Activated T-helper 1 cell treated with anti-CD3 and anti-CD28 coated beads, Interleukin-12 subunit alpha, Interleukin-12 subunit beta, Interleukin-2, Interleukin-4 antibody, amounts not matched to agents 30 ng/mL and 10 ng/mL and 1 ng/mL, durations not matched to agents 14 hours and 24 hours and 36 hours (primary cell): ENCODE results near the gene DNAJC8. TPM values are rescaled to one million over a fixed set of nuclear protein-coding genes. Genes with fewer than 3 reads are reported as not detected.

Source experiments
- DNase-seq: peaks from one replicate; pipeline ENCODE4 v3.0.0; 2021; ENCODE audit warnings: low spot score
- H3K27ac Mint-ChIP-seq: one replicate; pipeline ENCODE4 v1.8.0; 2021; ENCODE audit warnings: mild to moderate bottlenecking, mixed read lengths
- H3K27me3 Mint-ChIP-seq: one replicate; pipeline ENCODE4 v1.8.0; 2022; ENCODE audit warnings: mild to moderate bottlenecking, moderate library complexity, mixed read lengths; ENCODE audit not compliant: insufficient read depth
- H3K36me3 Mint-ChIP-seq: one replicate; pipeline ENCODE4 v1.8.0; 2021; ENCODE audit warnings: low read depth, mixed read lengths
- H3K4me1 Mint-ChIP-seq: one replicate; pipeline ENCODE4 v1.8.0; 2021; ENCODE audit warnings: low read depth, mixed read lengths
- H3K4me3 Mint-ChIP-seq: one replicate; pipeline ENCODE4 v1.8.0; 2021; ENCODE audit warnings: mild to moderate bottlenecking, moderate library complexity, mixed read lengths
- H3K9me3 Mint-ChIP-seq: one replicate; pipeline ENCODE4 v1.8.0; 2021; ENCODE audit warnings: mixed read lengths
- intact Hi-C: fragments of 100-400 bp; cut with micrococcal nuclease; formaldehyde crosslinking; loops from one replicate; pipeline ENCODE4 v1.15.1; 2024
- total RNA-seq: library from RNA; stranded (reverse); gene quantifications from 2 replicates; pipeline ENCODE4 v1.2.3, GENCODE V29; 2022

Gene DNAJC8
- total RNA-seq, 1 donor from 2014 or later = 97.1 TPM

DNA sequence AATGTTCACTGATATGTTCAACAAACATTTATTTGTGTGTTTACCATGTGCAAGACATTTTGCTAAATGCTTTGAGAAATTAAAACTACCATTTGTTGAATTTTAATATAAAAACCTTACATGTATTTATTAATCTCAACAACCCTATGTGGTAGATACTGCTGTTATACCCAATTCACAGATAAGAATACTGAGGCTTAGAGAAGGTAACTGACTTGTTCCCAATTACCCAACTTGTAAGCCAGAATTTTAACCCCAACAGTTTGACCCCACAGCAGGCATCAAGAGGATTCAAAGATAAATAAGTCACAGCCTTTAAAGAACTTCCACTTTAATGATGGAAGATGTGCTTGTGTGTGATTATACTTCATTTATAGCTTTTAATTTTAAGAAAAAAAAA, 3.7 kb downstream of the DNAJC8 start:
- Mint-ChIP-seq H3K9me3 (no peaks in the 10 kb centered on the region), H3K27me3 (no peaks in the 10 kb centered on the region), H3K36me3 (peaks cover 35% of the 10 kb centered on the region), H3K4me1 (peaks cover 22% of the 10 kb centered on the region), H3K27ac (no peak overlapping the region), H3K4me3 (no peak overlapping the region)
- intact Hi-C loops = no loop called here
- no peak for DNase-seq

DNA sequence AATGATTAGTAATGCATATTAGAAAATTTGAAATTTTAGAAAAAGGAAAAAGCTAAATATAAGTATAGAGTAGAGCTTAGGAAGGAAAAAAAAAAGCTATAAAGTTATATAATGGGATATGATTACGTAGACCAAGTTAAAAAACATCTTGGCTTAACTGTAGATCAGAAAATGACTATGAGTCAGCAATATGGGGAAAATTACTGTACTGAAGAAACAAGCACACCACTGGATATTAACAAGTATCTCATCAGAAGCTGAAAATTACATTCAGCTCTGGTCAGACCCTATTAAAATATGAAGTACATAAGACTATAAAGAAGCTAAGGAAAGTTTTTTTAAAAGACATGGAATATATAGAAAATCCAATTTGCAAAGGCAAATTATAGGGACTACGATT, 19.5 kb downstream of the DNAJC8 start:
- intact Hi-C loops = no loop called here
- H3K9me3 Mint-ChIP-seq = no peaks in the 10 kb centered on the region
- no peak overlapping the region for H3K4me3 Mint-ChIP-seq
- no peak for DNase-seq
- H3K27me3 Mint-ChIP-seq = no peaks in the 10 kb centered on the region
- no peak overlapping the region for H3K27ac Mint-ChIP-seq
- peaks cover 13% of the 10 kb centered on the region for H3K36me3 Mint-ChIP-seq
- H3K4me1 Mint-ChIP-seq = peaks cover 11% of the 10 kb centered on the region

DNA sequence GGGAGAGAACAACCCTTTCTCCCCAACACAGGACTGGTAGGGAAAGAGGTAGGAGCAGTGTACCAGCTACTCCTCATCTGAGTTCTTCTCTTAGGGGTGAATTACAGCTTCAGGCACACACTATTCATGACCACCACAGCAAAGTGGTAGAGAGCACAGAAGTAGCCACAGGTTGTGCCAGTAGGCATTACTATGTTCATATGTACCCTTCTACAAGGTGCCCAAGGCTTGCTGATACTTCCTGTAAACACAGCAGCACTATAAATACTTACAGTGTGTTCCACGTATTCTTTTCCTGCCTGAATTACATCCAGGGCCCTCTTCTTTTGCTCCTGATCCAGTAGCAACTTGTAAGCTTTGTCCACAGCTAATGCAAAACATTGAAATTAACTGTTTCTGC, 23.1 kb downstream of the DNAJC8 start:
- Mint-ChIP-seq H3K27ac (no peak overlapping the region), H3K27me3 (no peaks in the 10 kb centered on the region), H3K4me1 (peaks cover 19% of the 10 kb centered on the region), H3K36me3 (peaks cover 22% of the 10 kb centered on the region), H3K4me3 (no peak overlapping the region), H3K9me3 (no peaks in the 10 kb centered on the region)
- intact Hi-C loops = loop anchor here (1.0 to 5.0 kb wide), 4 partner anchors 118 to 351 kb away; no protein-coding TSS in a partner anchor
- no peak for DNase-seq

GRCh38 chr1:28208818-28209441, 23.9 kb downstream of the DNAJC8 start:
- H3K9me3 Mint-ChIP-seq = no peaks in the 10 kb centered on the region
- no peaks in the 10 kb centered on the region for H3K27me3 Mint-ChIP-seq
- H3K27ac Mint-ChIP-seq = no peak overlapping the region
- peak; percentile 49 for DNase-seq
- intact Hi-C loops = loop anchor here (1.0 to 5.0 kb wide), 4 partner anchors 118 to 350 kb away; no protein-coding TSS in a partner anchor
- H3K4me3 Mint-ChIP-seq = no peak overlapping the region
- H3K4me1 Mint-ChIP-seq = peaks cover 19% of the 10 kb centered on the region
- peaks cover 29% of the 10 kb centered on the region for H3K36me3 Mint-ChIP-seq

DNA sequence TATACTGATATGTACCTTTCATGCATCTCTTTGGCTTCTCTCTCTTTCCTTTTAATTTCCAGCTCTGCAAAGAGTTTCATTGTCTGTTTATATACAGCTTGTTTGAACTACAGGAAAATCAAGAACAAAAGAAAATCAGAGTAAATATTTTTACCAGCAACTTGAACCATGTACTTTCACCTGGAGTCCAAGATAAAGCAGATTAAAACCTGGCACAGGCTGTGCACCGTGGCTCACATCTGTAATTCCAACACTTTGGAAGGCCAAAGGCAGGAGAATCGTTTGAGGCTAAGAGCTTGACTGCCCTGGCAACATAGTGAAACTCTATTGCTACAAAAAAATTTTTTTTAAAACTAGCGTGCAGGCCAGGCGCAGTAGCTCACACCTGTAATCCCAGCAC, 27.6 kb downstream of the DNAJC8 start:
- H3K4me1 Mint-ChIP-seq = peaks cover 37% of the 10 kb centered on the region
- no peak for DNase-seq
- peaks cover 47% of the 10 kb centered on the region for H3K36me3 Mint-ChIP-seq
- no peak overlapping the region for H3K27ac Mint-ChIP-seq
- no peaks in the 10 kb centered on the region for H3K9me3 Mint-ChIP-seq
- no peak overlapping the region for H3K4me3 Mint-ChIP-seq
- H3K27me3 Mint-ChIP-seq = no peaks in the 10 kb centered on the region
- intact Hi-C loops = loop anchor here (5.0 kb wide), 2 partner anchors 213 to 263 kb away; no protein-coding TSS in a partner anchor

- H3K9me3 Mint-ChIP-seq = peaks cover 4% of the 10 kb centered on the region
- H3K4me3 Mint-ChIP-seq = peak overlapping the region; percentile 56
- no peak for DNase-seq
- H3K36me3 Mint-ChIP-seq = peaks cover 64% of the 10 kb centered on the region
- H3K27ac Mint-ChIP-seq = peak overlapping the region; percentile 88
- intact Hi-C loops = loop anchor here (1.0 to 2.0 kb wide), 5 partner anchors 36 to 310 kb away; partner anchors contain the start of genes ATP5IF1 and EYA3
- H3K27me3 Mint-ChIP-seq = no peaks in the 10 kb centered on the region
- H3K4me1 Mint-ChIP-seq = peaks cover 53% of the 10 kb centered on the region
Observed at GRCh38 chr1:28200234-28200873, 32.5 kb downstream of the DNAJC8 start.

GRCh38 chr1:28199328-28200233, 33.2 kb downstream of the DNAJC8 start:
- peaks cover 59% of the 10 kb centered on the region for H3K36me3 Mint-ChIP-seq
- DNase-seq = peak; percentile 79
- intact Hi-C loops = loop anchor here (1.0 to 2.0 kb wide), 8 partner anchors 30 to 309 kb away; partner anchors contain the start of genes ATP5IF1 and EYA3
- H3K27me3 Mint-ChIP-seq = no peaks in the 10 kb centered on the region
- peaks cover 53% of the 10 kb centered on the region for H3K4me1 Mint-ChIP-seq
- peak overlapping the region; percentile 93 for H3K27ac Mint-ChIP-seq
- H3K9me3 Mint-ChIP-seq = peaks cover 4% of the 10 kb centered on the region
- peak overlapping the region; percentile 78 for H3K4me3 Mint-ChIP-seq

GRCh38 chr1:28197682-28198415, 35.0 kb downstream of the DNAJC8 start:
- intact Hi-C loops = no loop called here
- peaks cover 50% of the 10 kb centered on the region for H3K36me3 Mint-ChIP-seq
- H3K4me3 Mint-ChIP-seq = peak overlapping the region; percentile 51
- no peak for DNase-seq
- H3K27me3 Mint-ChIP-seq = no peaks in the 10 kb centered on the region
- peaks cover 4% of the 10 kb centered on the region for H3K9me3 Mint-ChIP-seq
- peak overlapping the region; percentile 59 for H3K27ac Mint-ChIP-seq
- H3K4me1 Mint-ChIP-seq = peaks cover 47% of the 10 kb centered on the region

DNA sequence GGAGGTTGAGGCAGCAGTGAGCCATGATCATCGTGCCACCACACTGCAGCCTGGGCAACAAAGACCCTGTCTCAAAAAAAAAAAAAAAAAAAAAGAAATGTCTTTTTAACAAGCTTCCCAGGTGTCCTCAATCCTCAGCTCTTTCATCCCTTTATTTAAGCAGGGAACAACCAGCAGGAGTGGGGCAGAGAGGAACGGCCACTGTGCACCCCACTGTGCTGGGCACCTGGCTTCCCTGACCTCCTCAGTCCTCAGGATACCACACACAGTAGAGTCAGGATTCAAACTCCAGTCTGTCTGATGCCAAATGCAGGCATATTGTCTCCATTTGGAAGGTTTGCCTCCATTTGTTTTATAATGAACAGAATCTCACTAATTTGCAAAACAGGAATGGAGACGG, 36.5 kb downstream of the DNAJC8 start:
- Mint-ChIP-seq H3K4me3 (peak overlapping the region; percentile 44), H3K27ac (no peak overlapping the region), H3K4me1 (peaks cover 46% of the 10 kb centered on the region), H3K9me3 (peaks cover 4% of the 10 kb centered on the region), H3K27me3 (peaks cover under 1% of the 10 kb centered on the region), H3K36me3 (peaks cover 47% of the 10 kb centered on the region)
- intact Hi-C loops = no loop called here
- DNase-seq = no peak

DNA sequence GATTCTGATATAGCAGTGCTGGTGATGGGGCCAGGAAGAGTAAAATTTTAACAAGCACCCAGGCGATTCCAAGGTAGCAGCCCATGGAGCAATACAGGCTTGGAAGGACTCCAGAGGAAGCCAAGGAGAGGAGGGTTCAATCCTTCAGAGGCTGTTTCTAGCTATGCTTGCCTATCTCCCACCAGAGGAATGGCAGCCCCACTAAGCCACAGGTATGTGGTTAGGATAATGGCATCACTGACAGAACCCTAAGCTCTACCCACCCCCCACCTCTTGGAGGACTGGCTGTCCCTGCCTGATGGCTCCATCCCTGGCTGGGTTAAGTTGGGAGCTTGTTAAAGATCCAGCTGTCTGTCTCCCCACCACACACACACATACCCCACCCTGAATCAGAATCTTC, 37.0 kb downstream of the DNAJC8 start:
- H3K4me1 Mint-ChIP-seq = peaks cover 40% of the 10 kb centered on the region
- no peak for DNase-seq
- peaks cover 41% of the 10 kb centered on the region for H3K36me3 Mint-ChIP-seq
- peaks cover 6% of the 10 kb centered on the region for H3K27me3 Mint-ChIP-seq
- H3K9me3 Mint-ChIP-seq = peaks cover 4% of the 10 kb centered on the region
- H3K4me3 Mint-ChIP-seq = no peak overlapping the region
- intact Hi-C loops = no loop called here
- no peak overlapping the region for H3K27ac Mint-ChIP-seq

DNA sequence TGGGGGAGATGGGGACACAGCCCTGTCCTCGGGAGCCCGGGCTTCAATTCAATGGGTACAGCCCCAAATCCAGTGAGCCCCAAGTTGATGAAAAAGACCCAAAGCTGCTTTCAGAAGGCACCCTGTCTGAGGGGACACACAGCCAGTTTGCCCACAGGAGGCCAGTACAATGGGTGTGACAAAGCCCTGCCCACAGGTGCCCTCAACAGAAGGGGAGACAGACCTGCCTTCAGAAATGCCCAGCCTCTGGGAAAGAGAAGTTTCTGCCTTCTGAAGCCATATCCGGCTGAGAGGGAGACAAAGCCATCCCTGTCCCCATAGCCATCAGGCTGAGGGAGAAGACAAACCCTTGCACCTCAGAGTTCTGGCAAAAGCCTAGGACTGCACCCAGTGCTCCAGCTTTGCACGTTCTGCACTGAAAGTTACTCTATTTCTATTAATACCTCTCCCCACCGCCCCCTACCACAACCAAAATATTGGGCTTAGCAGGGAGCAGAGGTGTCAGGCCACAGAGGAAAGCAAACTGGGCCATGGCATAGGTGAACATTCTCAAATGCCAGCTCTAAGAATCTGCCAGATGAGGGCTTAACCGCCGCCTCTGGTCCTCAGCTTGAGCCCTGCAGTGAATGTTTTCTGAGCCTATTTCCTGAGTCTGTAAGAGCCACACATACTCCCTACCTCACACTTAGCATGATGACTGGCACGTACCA, 38.3 kb downstream of the DNAJC8 start:
- Mint-ChIP-seq H3K4me3 (no peak overlapping the region), H3K9me3 (peaks cover 4% of the 10 kb centered on the region), H3K27me3 (peaks cover 9% of the 10 kb centered on the region), H3K4me1 (peaks cover 28% of the 10 kb centered on the region), H3K27ac (no peak overlapping the region), H3K36me3 (peaks cover 30% of the 10 kb centered on the region)
- intact Hi-C loops = no loop called here
- no peak for DNase-seq

GRCh38 chr1:28193701-28194161, 39.1 kb downstream of the DNAJC8 start:
- intact Hi-C loops = no loop called here
- Mint-ChIP-seq H3K9me3 (no peaks in the 10 kb centered on the region), H3K4me1 (peaks cover 21% of the 10 kb centered on the region), H3K4me3 (no peak overlapping the region), H3K36me3 (peaks cover 23% of the 10 kb centered on the region), H3K27ac (no peak overlapping the region), H3K27me3 (peaks cover 12% of the 10 kb centered on the region)
- no peak for DNase-seq
